Fibroblast of upper back skin (primary cell): ENCODE measurements around the gene DEPP1.

Experiments
- DNase-seq: peaks from one replicate; pipeline ENCODE4 v3.0.0-alpha.2; 2013

Gene DEPP1

DNA sequence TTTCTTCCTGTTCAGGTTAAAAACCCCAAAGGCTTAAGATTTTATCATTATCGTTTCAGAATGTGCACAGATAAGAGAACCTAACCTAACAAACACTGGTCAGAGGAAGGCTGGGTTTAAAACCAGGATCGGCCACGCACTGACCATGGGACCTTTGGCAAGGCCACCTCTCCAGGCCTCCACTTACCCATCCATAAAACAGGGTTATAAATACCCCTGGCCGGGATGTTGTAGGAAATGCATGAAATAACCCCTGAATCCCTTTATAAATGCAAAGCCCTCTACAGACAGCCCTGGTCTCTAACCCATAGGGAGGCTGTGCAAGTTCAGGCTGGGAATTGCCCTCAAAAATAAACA lies 418 bp downstream of the DEPP1 start:
- DNase-seq, result no peak

DNA sequence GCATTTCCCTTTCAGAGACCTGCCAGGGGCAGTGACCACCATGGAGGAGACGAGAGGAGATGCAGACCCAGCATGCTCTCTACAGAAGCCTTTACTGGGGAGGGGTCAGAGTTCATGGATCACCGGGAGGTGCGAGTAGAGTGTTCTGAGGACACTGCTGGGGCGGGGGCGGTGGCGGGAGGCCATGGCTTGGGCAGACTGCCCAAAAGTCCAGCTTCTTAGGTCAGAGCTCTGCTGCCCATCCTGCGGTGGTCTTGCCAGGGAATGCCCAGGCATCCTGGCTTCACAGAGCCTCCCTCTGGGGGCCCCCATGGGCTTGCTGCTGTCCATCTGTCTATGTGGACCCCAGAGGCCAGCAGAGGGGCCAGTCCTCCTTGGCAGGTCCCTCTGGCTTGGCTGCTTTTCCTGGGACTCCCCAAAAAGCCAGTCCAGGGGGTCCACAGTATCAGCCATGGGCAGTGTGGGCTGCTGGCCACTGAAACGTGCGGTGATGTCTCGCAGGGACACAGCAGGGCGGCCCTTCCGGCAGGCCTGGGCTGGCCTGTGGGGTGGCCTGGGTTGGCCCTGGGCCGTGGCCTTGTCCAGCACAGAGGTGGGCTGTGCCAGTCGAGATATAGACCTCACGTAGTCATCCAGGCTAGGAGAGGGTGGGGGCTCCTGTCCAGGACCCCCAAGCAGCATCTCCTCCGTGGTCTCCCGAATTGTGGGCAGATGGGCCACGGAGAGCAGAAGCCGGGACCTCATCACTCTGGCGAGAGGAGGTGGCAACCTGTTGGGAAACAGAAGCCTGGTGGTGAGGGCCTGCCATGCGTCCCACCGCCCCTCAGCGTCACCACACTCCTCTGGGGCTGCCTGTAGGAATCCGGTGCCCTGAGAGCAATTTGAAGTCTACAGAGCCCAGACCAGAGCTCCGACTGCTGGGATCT lies 1.1 kb downstream of the DEPP1 start:
- DNase-seq, result no peak

DNA sequence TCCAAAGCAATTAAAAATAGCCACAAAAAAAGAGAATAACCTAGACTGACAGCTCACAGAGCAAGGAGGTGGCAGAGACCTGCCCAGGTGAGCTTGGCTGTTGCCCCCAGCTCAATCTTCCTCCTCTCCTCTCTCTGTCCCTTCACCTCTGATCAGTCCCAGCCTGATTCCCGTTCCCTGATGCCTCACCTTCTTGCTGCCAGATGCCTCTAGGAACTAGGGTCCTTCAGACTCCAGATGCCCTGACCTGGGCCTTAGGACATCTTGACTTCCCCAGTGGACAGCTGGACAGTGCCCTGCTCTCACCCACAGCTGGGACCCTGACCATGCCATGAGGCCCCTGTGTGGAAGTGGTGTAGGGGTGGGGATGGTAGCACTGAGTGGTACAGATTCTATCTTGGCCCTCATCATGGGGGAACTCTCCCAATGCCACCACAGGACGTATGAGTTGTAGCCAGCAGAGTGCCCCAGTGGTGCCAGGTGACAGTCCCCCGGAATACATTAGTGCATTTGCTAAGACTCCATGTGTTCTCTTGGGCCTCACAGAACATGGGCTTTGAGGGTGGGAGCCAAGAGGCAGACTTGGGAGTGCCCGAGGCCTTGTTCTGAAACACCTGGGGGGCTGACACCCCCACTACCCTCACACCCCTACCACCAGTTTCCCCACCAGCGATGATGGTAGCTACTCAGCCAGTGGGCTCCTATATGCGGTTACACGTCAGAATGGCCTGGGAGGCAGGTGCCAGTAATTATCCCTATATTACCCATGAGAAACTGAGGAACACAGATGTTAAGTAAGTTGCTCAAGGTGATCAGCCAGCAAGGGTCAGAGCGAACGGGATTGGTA lies 2.0 kb downstream of the DEPP1 start:
- DNase-seq, result no peak

DNA sequence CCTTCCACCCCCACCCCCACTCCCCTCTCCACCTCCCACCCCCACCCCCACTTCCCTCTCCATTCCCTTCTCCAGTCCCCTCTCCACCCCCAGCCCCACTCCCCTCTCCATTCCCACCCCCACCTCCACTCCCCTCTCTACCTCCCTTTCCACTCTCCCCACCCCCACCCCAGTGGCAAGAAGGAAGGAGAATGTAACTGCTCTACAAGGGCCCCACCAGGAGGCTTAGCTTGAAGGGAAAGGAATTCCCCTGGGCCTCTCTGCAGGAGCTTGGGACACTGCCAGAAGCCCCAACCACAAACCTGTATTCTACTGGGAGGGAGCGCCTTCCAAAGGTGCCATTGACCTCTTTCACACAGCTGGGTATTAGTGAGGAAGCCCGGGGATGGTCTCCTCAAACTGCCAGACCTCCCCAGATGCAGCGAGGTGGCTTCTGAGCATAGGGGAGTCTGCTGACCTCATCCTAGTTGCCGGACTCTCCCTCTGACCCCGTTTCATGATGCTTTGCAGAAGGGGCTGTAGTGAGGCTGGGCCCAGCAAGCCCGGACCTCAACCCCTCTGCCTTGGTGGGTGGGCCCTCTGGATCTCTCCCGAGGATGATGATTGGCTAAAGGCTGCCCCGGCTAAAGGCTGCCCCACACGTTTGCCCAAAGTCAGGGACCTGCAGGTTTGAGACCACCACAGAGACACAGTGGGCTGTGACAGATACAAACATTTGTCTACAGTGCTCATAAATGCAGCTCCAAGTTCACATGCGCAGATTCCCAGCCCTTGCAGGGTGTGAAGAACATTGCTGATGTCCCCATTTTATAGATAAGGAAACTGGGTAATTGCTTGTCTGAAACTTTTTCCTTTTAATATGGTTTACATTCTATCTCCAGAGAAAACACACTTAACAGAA lies 2.9 kb downstream of the DEPP1 start:
- peak; percentile 82 for DNase-seq

DNA sequence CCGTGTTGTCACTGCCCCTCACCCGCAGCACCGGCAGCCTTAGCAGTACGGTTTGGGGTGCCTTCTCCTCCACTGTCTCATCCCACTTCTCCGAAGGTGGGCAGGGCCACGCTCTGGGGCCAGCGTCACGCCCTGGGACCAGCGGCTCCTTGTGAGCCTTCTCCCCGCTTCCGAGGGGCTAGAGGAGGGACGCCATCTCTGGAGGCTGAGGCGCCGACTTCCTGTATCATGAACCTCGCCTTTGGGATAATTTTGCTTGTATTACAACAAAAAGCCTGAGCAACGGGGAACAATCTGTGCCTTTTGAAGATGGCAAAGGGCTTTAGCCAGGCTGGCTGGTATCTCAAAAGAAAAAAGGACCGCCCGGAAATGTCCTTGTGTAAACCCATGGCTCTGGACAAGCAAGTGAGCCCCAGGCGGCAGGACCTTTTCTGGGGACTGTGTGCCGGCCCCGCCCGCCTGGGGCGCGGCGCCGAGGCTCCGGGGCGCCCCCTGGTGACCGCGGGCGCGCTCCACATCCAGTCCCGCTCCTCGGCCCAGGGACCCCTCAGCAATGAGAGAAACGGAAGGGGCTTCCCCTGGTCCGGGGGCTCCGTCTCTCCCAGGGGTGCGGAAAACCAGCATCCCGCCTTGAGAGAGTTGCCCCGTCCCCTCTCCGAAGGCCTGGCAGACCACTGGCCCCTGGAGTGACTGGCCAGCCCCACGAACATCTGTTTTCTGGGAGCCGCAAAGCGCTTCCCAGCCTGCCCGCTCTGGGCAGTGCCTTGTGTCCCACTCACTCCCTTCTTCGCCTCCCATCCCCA lies 3.8 kb downstream of the DEPP1 start:
- DNase-seq, result peak; percentile 50

DNA sequence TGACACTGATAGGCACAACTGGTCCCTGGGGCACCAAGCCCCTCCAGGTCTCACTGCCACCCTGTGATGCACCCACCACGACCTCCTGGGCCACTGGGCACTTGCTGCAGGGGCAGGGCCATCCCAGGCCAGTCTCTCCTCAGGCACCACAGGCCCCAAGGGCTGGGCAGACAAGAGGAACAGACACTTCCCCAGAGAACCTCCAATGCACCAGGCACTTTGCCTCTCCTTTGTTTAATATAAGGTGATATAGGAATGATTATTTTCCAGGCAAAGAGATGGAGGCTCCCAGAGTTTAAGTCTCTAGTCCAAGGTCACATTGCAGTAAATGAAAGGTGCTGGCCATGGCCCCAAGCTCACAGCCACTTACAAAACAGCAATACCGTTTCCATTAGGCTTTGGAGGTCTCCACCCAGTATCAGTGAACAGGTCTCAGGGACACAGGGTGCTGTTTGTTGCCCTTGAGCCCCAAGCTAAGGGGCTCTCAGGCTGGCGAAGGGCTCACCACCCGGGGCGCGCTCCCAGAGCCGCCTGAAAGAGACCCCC lies 4.5 kb downstream of the DEPP1 start:
- DNase-seq, result no peak

DNA sequence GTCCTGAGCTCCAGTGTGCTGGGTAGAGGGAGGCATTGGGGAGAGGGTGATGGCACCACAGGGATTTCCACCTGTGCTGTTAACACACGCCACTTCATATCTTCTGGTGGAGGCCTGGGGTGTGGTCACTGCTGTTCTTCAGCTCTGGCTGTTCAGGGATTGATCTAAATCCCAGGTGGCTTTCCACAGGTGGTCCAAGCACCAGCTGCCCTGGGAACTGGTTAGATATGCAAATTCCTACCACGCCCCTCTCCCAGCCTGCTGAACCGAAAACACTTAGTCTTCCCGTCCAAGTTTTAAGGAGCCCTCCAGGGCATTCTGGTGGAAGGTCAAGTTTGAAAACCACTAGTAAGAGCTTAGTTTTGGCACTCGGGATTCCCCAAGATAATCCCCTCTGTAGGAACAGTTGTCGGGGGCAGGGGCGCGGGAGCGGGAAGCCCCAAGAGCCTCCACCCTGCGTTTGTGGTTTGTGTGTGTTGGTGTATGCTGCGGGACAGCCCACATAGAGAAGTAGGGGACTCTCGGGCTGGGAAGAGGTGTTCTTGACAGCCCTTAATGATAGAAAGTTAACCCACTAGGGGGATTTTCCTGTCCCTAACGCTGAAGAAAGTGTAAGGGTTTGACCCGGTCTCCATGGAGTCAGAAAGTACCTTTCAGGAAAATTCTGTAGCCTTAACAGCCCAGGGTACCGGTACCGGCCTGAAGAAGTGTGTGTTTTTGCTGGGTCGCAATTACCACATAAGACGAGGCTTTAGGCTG lies 5.1 kb downstream of the DEPP1 start:
- DNase-seq, result no peak

DNA sequence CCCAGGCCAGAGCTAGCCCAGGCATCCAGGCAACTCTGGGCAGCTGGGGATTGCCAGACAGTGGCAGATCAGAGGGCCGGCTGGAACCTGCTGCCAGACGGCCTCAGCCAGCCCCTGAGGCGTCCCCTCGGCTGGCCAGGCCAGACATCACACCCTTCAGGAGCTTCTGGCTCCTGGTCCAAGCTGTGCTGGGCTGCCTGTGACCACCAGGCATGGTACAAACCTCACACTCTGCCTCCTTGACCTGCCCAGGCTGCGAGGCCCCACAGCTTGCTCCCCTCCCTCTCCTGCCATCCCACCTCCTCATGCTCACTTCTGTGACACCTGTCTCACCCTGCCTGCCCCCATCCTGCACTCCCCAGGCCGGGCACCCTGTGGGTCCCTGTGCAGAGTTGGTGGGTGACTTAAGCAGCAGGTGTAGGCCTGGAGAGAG lies 5.7 kb downstream of the DEPP1 start:
- no peak for DNase-seq

DNA sequence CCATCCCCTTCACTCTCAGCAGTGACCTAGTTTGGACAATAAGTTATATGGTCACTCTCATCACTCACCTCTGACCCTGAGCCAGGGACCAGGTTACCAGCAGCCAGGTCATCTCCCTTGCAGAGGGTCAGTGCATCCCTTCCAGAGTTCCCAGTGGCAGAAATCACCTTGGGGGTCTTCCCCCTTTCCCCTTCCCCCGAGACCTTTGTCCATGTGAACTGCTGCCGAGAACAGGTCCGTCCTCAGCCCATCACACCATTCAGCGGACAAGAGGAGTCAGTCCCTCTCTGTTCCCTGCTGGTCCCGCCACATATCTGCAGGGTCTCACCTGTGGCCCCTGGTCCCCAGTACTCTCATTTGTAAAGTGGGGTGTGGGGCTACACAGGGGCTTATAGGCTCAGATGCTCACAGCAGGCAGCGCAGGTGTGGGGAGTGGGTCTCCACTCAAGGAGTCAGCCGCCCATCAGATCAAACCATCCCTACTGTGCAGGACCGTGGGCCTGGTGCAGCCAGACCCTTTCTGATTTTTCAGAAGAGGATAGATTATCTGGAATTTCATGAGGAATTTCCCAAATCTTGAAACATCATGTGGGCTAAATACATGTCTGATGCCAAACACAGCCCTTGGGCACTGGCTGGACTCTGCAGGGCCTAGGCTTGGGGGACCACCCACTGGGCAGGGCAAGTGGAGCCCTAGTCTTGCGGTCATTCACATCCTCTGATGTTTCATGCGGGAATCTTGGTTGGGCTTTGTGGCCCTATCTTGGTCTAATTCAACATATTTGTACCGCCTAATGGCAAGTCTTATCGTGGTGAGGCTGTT lies 6.5 kb downstream of the DEPP1 start:
- no peak for DNase-seq

DNA sequence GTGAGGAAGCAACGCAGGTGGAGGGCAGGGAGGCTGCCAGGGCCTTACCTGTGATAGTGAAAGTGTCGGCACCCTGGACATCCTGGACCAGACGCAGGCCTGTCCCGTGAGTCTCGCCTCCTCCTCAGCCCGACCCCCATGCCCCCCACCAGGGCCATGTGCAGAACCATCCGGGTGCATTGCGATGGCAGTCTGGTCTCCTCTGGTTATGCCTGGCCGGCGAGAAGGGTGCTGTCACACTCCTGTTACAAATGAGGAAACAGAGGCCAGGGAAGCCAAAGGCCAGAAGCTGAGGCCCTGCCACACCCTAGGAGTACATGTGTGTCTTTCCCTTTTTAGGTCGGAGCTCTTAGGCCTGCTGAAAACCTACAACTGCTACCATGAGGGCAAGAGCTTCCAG lies 7.2 kb downstream of the DEPP1 start:
- no peak for DNase-seq

DNA sequence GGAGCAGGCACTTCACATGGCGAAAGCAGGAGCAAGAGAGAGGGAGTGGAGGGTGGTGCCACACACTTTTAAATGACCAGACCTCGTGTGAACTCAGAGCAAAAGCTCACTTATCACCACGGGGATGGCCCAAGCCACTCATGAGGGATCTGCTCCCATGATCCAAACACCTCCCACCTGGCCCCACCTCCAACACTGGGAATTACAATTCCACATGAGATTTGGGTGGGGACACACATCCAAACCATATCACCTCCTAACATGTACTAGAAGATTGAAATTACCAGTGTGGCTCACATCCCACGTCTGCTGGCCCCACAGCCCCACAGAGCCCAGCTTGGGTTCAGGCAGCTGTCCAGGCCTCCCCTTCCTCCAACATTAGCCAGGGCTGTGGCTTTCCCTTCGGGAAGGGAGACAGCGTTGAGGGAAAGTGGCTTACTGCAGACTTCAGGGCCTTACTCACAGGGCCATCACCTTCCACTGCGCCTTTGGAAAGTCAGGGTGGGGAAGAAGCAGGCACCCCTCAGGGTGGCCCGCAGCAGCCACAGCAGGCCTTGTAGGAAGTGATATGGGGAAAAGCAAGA lies 7.7 kb downstream of the DEPP1 start:
- no peak for DNase-seq

DNA sequence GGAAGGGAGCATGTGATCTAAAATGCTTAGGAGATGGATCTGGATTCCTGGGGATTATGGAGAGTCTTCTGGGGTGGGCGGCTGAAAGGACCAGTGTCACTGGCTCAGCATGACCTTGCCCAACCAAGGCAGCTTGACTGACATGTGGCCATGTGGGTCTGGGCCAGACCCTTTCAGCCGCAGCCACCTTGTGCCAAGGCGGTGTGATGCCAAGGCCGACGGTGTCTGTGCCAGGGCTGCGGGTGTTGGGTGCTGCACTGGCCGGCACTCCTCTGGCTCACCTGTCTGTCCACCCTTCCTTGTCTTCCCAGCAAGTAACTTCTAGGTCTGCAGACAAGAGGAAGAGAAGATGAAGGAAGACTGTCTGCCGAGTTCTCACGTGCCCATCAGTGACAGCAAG lies 8.8 kb downstream of the DEPP1 start:
- DNase-seq, result no peak

DNA sequence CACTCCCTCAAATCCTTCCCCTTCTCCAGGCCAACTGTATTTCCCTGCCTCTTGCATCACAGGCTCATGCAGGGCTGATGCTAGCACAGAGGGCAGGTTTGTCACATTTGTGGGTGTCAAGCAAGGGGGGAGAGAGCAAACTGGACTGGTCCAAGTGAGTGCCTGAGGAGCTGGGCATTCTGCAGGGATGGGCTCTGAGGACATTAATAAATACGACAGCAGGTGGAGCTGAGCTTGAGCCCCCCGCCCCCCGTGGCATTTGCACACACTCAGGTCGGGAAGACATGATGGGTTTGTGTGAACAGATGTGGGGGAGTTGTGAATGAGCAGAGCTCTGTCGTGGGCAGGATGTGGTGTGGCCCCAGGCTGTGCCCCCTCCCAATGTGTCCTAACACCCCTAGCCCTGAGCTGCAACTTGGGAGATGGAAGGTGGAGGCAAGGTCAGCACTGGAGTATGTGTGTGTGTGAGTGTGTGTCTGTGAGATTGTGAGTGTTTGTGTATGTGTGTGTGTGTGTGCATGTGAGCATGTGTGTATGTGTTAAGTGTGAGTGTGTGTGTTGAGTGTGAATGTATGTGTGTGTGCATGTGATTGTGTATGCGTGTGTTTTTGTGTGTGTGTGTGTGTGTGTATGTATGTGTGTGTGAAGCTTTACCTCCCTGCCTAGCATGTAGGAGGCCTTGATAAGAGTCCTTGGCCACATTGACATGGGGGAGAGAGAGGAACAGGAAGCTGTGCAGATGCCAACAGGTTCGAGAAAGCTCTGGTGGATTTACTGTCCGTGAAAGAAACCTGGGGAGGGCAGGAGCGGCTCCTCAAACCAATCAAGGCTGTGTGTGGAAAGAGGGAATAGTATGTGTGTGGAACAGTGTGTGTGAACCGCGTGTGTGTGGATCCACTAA lies 9.9 kb downstream of the DEPP1 start:
- DNase-seq, result no peak

DNA sequence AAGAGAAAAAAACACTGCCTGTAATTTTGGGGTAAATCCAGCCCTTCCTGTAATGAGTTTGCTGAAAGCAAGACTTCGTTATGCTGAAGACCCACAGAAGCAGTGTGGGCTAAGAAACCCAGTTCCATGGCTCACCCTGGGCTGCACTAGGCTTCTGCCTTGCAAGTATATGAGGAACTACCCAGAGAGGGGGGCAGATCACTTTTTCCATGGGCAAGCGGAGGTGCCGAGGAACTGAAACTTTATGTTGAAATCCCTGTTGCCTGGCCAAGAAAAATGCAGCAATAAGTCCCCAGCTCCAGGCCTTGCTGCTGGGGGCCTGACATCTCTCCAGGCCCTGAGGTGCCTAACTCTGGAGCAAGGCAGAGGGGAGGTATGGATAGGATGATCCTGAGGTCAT lies 10.5 kb downstream of the DEPP1 start:
- DNase-seq, result no peak

DNA sequence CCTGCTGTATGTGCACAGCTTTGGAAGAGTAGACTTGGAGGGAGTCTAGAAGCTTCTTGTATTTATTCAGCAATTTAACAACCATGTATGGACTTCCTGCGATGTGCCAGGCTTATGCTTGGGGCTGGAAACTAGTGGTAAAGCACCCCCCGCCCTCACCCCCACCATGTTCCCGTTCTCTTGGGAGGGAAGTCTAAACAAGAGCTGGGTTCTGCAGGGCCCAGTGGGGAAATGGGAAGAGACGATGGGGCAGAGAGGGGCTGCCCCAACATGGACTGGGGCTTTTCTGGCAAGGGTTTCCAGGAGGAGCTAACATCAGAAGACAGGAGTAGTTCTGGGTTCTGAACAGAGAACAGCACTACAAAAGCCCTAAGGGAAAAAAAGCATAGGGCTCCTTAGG lies 11.0 kb downstream of the DEPP1 start:
- DNase-seq, result no peak

DNA sequence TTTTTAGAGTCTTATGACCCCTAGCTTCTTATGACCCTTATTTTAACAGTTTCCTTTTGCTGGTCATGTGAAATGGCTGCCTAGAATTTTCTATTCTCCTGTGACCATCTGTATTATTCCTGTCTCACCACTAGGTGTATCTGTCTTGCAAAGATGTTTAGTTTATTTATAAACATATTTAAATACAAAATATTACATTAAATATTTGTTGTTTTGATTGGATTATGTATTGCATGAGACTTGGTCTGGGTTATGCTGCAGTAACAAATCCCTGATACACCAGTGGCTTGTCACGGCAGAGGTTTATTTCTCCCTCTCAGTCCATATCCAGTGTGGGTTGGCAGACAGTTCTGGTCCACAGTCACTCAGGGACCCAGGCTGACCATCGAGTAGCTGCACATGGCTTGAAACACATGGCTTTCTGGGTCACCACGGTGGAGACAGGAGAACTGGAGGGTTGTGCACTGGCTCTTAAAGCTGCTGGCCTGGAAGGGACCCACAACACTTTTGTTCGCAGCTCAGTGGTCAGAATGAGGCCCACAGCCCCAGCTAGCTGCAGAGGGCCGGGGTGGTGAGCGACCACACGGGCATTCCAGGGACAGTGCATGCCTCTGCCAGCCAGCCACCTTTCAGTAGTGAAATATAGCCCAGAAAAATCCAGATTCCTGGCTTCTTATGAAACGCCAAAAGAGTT lies 11.6 kb downstream of the DEPP1 start:
- no peak for DNase-seq

DNA sequence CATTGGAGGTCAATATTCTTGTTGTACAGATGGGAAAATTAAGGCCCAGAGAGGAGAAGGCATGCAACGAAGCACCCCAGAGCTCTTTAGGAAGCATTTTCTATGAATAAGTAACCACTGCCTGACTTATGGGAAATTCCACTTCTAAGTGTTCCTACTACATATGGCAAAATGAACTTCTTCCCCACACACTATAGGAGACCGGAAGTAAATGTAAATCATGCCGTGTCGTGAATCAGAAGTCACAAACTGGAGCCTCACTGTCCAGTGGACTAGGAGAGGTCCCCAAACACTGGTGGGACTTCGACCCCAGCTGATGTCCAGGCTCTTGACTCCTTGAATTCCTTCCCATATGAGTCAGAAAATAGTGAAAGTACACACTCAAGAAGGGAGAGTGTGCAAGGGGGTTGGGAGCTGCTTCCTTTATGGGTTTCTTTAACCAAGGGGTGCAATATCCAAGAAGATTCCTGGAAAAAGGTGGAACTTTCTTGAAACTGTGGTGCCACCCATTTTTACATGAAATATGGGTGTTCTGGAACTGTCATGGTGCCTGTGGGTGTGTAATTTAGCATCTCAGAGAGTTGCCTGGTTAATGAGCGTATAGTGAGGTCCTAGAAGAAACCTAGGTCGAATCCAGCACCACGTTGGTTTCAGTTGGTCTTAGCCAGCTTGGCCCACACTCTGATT lies 12.3 kb downstream of the DEPP1 start:
- DNase-seq, result peak; percentile 19
